H1 (cell line): ENCODE data around the gene SNCAIP. TPM values are rescaled to one million over a fixed set of nuclear protein-coding genes. Genes with fewer than 3 reads are reported as not detected.

Source experiments
- CTCF ChIA-PET: fragments of 300-600 bp; sonication (Branson Sonifier 250); formaldehyde crosslinking; loops from one replicate; lab custom pipeline; 2021; ENCODE audit not compliant: partially characterized antibody; lab: Charles Lee
- POLR2A ChIA-PET: fragments of 300-600 bp; sonication (Branson Sonifier 250); formaldehyde crosslinking; loops from one replicate; lab custom pipeline; 2021; ENCODE audit warnings: inconsistent platforms; ENCODE audit not compliant: partially characterized antibody; lab: Charles Lee
- DNase-seq, 2 experiments: peaks; one replicate each; pipeline versions ENCODE4 v3.0.0 to v3.0.0-alpha.2; 2010 to 2022; ENCODE audit warnings: low spot score in 2 of 2, low read depth in 1 of 2, mixed read lengths in 1 of 2
- FAIRE-seq: peaks from 2 replicates; lab custom pipeline; 2011; peaks lifted over from hg19 to GRCh38; lab: Jason Lieb, UNC
- H2AFZ ChIP-seq: 2 replicates; pipeline ENCODE4 v1.8.1; 2012; ENCODE audit warnings: low read length, inconsistent platforms
- H2AK5ac ChIP-seq: 2 replicates; pipeline ENCODE4 v1.6.1; 2013; ENCODE audit warnings: low read depth, low read length
- H2BK120ac ChIP-seq: replicated peaks from 2 replicates; pipeline ENCODE3; 2013; ENCODE audit warnings: low read depth, low read length, inconsistent platforms
- H2BK12ac ChIP-seq: 2 replicates; pipeline ENCODE4 v1.6.1; 2013; ENCODE audit warnings: low read depth, low read length
- H2BK15ac ChIP-seq: 2 replicates; pipeline ENCODE4 v1.6.1; 2013; ENCODE audit warnings: low read length
- H2BK20ac ChIP-seq: 2 replicates; pipeline ENCODE4 v1.6.1; 2013; ENCODE audit warnings: low read length
- H2BK5ac ChIP-seq: 2 replicates; pipeline ENCODE4 v1.6.1; 2013; ENCODE audit warnings: low read depth, low read length
- H3K14ac ChIP-seq: 2 replicates; pipeline ENCODE4 v1.6.1; 2013; ENCODE audit warnings: inconsistent platforms; ENCODE audit not compliant: insufficient read length
- H3K18ac ChIP-seq: 2 replicates; pipeline ENCODE4 v1.6.1; 2013; ENCODE audit warnings: low read length; ENCODE audit errors: extremely low read depth
- H3K23ac ChIP-seq: 2 replicates; pipeline ENCODE4 v1.6.1; 2013; ENCODE audit warnings: inconsistent platforms; ENCODE audit not compliant: insufficient read length
- H3K23me2 ChIP-seq: 2 replicates; pipeline ENCODE4 v1.6.1; 2013; ENCODE audit warnings: low read depth, low read length
- H3K27ac ChIP-seq: 2 replicates; pipeline ENCODE4 v1.6.1; 2011; ENCODE audit warnings: low read depth, low read length, inconsistent platforms
- H3K27me3 ChIP-seq, 4 experiments: replicated peaks in 1 of 4; 1 replicate in 1 of 4; 2 replicates in 3 of 4; pipeline versions ENCODE4 v1.6.1 to v1.8.1; 2011 to 2013; ENCODE audit warnings: low read length in 3 of 4, mild to moderate bottlenecking in 3 of 4, inconsistent platforms in 2 of 4, mixed read lengths in 2 of 4, moderate library complexity in 1 of 4; ENCODE audit not compliant: control insufficient read depth in 3 of 4, insufficient read depth in 3 of 4; ENCODE audit errors: extremely low read depth in 1 of 4
- H3K36me3 ChIP-seq, 4 experiments: 2 replicates each; pipeline versions ENCODE4 v1.6.1 to v1.8.1; 2011 to 2013; ENCODE audit warnings: mild to moderate bottlenecking in 4 of 4, low read length in 3 of 4, moderate library complexity in 2 of 4, control low read depth in 1 of 4, inconsistent platforms in 1 of 4; ENCODE audit not compliant: insufficient read depth in 4 of 4, control insufficient read depth in 2 of 4
- H3K4ac ChIP-seq: replicated peaks from 2 replicates; pipeline ENCODE3; 2013; ENCODE audit warnings: low read length, low read depth, mixed read lengths, inconsistent platforms; ENCODE audit not compliant: insufficient read length
- H3K4me1 ChIP-seq, 4 experiments: replicated peaks in 1 of 4; 1 replicate in 1 of 4; 2 replicates in 3 of 4; pipeline versions ENCODE4 v1.6.1 to v1.8.1; 2011 to 2013; ENCODE audit warnings: low read length in 3 of 4, inconsistent platforms in 2 of 4, mixed read lengths in 1 of 4; ENCODE audit not compliant: insufficient read depth in 4 of 4, control insufficient read depth in 3 of 4
- H3K4me2 ChIP-seq, 2 experiments: 2 replicates each; pipeline versions ENCODE4 v1.6.1 to v1.8.1; 2011 to 2013; ENCODE audit warnings: low read depth in 2 of 2, low read length in 2 of 2, control low read depth in 1 of 2, inconsistent platforms in 1 of 2, mild to moderate bottlenecking in 1 of 2; ENCODE audit not compliant: insufficient read depth in 1 of 2
- H3K4me3 ChIP-seq, 4 experiments: fragments of 200-600, 300-600 bp in 1 of 4; sonication (generic), shearing (Covaris generic), sonication (Bioruptor Twin) in 1 of 4; 2 replicates each; pipeline versions ENCODE4 v1.5.1 to v1.8.1; 2011 to 2016; ENCODE audit warnings: low read length in 4 of 4, low read depth in 3 of 4, control low read depth in 2 of 4, inconsistent platforms in 2 of 4, mild to moderate bottlenecking in 2 of 4, mixed read lengths in 1 of 4, moderate library complexity in 1 of 4; ENCODE audit not compliant: insufficient read depth in 2 of 4; ENCODE audit errors: extremely low read depth in 1 of 4
- H3K56ac ChIP-seq: replicated peaks from 2 replicates; pipeline ENCODE3; 2013; ENCODE audit warnings: low read depth, mild to moderate bottlenecking, mixed read lengths, low read length, inconsistent platforms; ENCODE audit not compliant: insufficient read length
- H3K79me1 ChIP-seq: 2 replicates; pipeline ENCODE4 v1.6.1; 2013; ENCODE audit warnings: low read depth, low read length, control low read depth
- H3K79me2 ChIP-seq, 2 experiments: 2 replicates each; pipeline versions ENCODE4 v1.6.1 to v1.8.1; 2012 to 2013; ENCODE audit warnings: low read length in 2 of 2, mild to moderate bottlenecking in 2 of 2, inconsistent platforms in 1 of 2; ENCODE audit not compliant: insufficient read depth in 2 of 2, control insufficient read depth in 1 of 2
- H3K9ac ChIP-seq, 4 experiments: replicated peaks in 1 of 4; 1 replicate in 1 of 4; 2 replicates in 3 of 4; pipeline versions ENCODE4 v1.6.1 to v1.8.1; 2011 to 2013; ENCODE audit warnings: low read depth in 3 of 4, low read length in 3 of 4, control low read depth in 2 of 4, mild to moderate bottlenecking in 2 of 4, moderate library complexity in 2 of 4, inconsistent platforms in 1 of 4; ENCODE audit errors: extremely low read depth in 1 of 4
- H3K9me3 ChIP-seq, 2 experiments: 2 replicates each; pipeline versions ENCODE4 v1.6.1 to v1.8.1; 2012 to 2013; ENCODE audit warnings: mild to moderate bottlenecking in 2 of 2, moderate library complexity in 2 of 2, control low read depth in 1 of 2, inconsistent platforms in 1 of 2, low read depth in 1 of 2, low read length in 1 of 2, mixed read lengths in 1 of 2; ENCODE audit not compliant: insufficient read depth in 2 of 2
- H4K20me1 ChIP-seq, 2 experiments: replicated peaks in 1 of 2; 2 replicates each; pipeline versions ENCODE3 to v1.8.1; 2011 to 2013; ENCODE audit warnings: inconsistent platforms in 2 of 2, low read length in 2 of 2, mild to moderate bottlenecking in 1 of 2; ENCODE audit not compliant: insufficient read depth in 2 of 2, control insufficient read depth in 1 of 2
- H4K5ac ChIP-seq: 2 replicates; pipeline ENCODE4 v1.6.1; 2013; ENCODE audit warnings: low read length, low read depth, mixed read lengths, inconsistent platforms; ENCODE audit not compliant: insufficient read length
- H4K8ac ChIP-seq: 2 replicates; pipeline ENCODE4 v1.8.0; 2013; ENCODE audit warnings: mild to moderate bottlenecking, moderate library complexity, low read length, inconsistent platforms; ENCODE audit not compliant: insufficient read depth; ENCODE audit errors: extremely low read depth
- H4K91ac ChIP-seq: replicated peaks from 2 replicates; pipeline ENCODE3; 2013; ENCODE audit warnings: low read length, mixed read lengths, inconsistent platforms; ENCODE audit not compliant: insufficient read length
- ASH2L ChIP-seq: fragments of 200-600, 300-600 bp; sonication (generic); IDR thresholded peaks from one replicate; pipeline ENCODE4 v1.7.1; 2017; ENCODE audit warnings: low read length
- RAD21 ChIP-seq, 2 experiments: IDR thresholded peaks in 1 of 2; conservative IDR thresholded peaks in 1 of 2; 2 replicates each; pipeline ENCODE4 v1.6.1; 2011; ENCODE audit warnings: low read depth in 2 of 2, low read length in 2 of 2, improper control_type of control experiment in 1 of 2, inconsistent platforms in 1 of 2, mild to moderate bottlenecking in 1 of 2, moderate library complexity in 1 of 2
- WGBS, 2 experiments: shearing (Covaris generic) in 1 of 2; methylation state at CpG; one replicate each; pipeline versions ENCODE4 v1.1.6 to v1.1.7; 2013 to 2015; ENCODE audit warnings: low lambda C conversion rate in 2 of 2, mixed read lengths in 2 of 2, inconsistent platforms in 1 of 2, low coverage in 1 of 2, missing lambda C conversion rate in 1 of 2; ENCODE audit not compliant: insufficient replicate concordance in 2 of 2, insufficient coverage in 1 of 2, insufficient read length in 1 of 2; ENCODE audit errors: extremely low coverage in 1 of 2, missing lambda C conversion rate in 1 of 2; 5-methylcytosine and 5-hydroxymethylcytosine counted together
- polyA plus RNA-seq, 7 experiments: library from polyadenylated mRNA; depleted of rRNA in 3 of 7; stranded (reverse) in 5 of 7; unstranded in 2 of 7; fragments of >200 nt in 5 of 7; fragments of 200-250 nt in 2 of 7; gene quantifications; 1 replicate in 5 of 7; 2 replicates in 1 of 7; 4 replicates in 1 of 7; pipeline versions ENCODE4 v1.2.1 to v1.2.3, GENCODE V29; 2011 to 2013; ENCODE audit warnings: missing spikeins in 2 of 7, mixed read lengths in 2 of 7
- total RNA-seq: library from RNA; stranded (reverse); fragmentation: NEBNext Ultra II Directional; extraction: Animal tissue kit (Norgen Biotek cat#: 25700); gene quantifications from 2 replicates; pipeline ENCODE4 v1.2.1, GENCODE V29; 2021
- TF ChIP-seq, protein P1 (sequence below), 3 experiments: IDR thresholded peaks; 1 replicate in 2 of 3; 2 replicates in 1 of 3; pipeline versions ENCODE4 v1.5.1 to v1.6.1; 2011; ENCODE audit warnings: low read length in 3 of 3, mild to moderate bottlenecking in 3 of 3, inconsistent platforms in 2 of 3, low read depth in 1 of 3, moderate library complexity in 1 of 3; ENCODE audit not compliant: insufficient read depth in 1 of 3; ENCODE audit errors: control extremely low read depth in 1 of 3
- TF ChIP-seq, protein P2 (sequence below): IDR thresholded peaks from 2 replicates; pipeline ENCODE4 v1.6.1; 2012; ENCODE audit warnings: inconsistent platforms

The SNCAIP gene
- total and polyA plus RNA-seq, 2 of the 8 experiments (the other 6 are each of a cell fraction or from before 2014, with no cell fraction given), result 3.9 to 9.0 TPM

DNA sequence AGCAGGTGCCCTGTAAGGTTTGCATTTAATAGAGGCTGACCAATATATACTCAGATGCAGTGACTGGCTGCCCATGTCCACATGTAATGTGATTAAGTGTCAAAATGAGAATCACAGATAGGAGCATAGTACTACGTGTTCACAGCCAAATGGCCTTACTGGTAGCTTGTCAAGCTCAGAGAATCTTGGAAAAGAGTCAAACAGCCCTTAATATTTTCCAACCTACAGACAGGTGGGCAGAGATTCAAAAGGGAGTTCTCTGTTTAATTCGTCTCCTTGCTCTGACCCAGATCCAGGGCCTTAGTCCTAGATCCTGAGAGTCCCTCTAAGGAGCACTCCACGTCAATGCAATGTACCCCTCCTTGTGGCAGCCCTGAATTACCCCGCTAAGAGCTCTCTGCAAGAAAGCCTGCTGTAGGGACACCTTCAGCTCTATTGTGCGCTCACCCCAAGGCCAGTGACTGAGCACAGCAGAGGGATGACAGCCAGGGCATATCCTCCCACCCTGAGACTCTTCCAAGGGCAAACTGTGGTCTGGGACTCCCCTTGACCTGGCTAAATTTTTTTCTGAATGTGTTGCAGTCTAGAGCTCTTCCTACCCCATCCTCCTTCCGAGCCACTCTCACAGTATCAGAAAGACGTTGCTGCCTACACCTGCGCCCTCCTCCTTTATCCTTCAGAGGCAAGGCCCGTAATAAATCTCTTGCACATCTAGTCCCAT, 159.2 kb downstream of the SNCAIP start:
- H2BK120ac ChIP-seq, result peak overlapping the region; percentile 57
- H4K8ac ChIP-seq, result no peak overlapping the region
- no peak for DNase-seq
- POLR2A ChIA-PET, result interaction anchor here (1.4 kb wide), 1 partner anchor 9 kb away, joined by 4 read pairs; no protein-coding TSS in a partner anchor
- no peaks in the 10 kb centered on the region for H3K9me3 ChIP-seq
- no peak overlapping the region for H3K4me3 ChIP-seq
- H3K4me2 ChIP-seq, result peak overlapping the region in 1 of 2 experiments; percentile 1; a peak in 1 of 4 replicates
- H2AK5ac ChIP-seq, result no peak overlapping the region
- H3K18ac ChIP-seq, result peak overlapping the region; percentile 82
- no peaks in the 10 kb centered on the region for H4K20me1 ChIP-seq
- no peaks in the 10 kb centered on the region for H3K79me1 ChIP-seq
- peak overlapping the region; percentile 91; the same call in 1 of the 2 replicates for H2BK5ac ChIP-seq
- H3K23ac ChIP-seq, result no peak overlapping the region
- H3K4ac ChIP-seq, result no peak overlapping the region
- 71% methylated on average over 9 of the region's 9 CpGs; no CpG with 5 or more reads in 1 of the 2 experiments for WGBS, 2 experiments
- peak overlapping the region; percentile 88 for H4K91ac ChIP-seq
- TF ChIP-seq, protein P1, sequence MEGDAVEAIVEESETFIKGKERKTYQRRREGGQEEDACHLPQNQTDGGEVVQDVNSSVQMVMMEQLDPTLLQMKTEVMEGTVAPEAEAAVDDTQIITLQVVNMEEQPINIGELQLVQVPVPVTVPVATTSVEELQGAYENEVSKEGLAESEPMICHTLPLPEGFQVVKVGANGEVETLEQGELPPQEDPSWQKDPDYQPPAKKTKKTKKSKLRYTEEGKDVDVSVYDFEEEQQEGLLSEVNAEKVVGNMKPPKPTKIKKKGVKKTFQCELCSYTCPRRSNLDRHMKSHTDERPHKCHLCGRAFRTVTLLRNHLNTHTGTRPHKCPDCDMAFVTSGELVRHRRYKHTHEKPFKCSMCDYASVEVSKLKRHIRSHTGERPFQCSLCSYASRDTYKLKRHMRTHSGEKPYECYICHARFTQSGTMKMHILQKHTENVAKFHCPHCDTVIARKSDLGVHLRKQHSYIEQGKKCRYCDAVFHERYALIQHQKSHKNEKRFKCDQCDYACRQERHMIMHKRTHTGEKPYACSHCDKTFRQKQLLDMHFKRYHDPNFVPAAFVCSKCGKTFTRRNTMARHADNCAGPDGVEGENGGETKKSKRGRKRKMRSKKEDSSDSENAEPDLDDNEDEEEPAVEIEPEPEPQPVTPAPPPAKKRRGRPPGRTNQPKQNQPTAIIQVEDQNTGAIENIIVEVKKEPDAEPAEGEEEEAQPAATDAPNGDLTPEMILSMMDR (IDR thresholded peaks at IDR 0.05; ENCODE audit: control extremely low read depth in 1 of 3, insufficient read depth in 1 of 3, low read depth in 1 of 3, low read length in 3 of 3), result peak; percentile 1 to 24 (median 12); a peak in 3 of 4 replicates
- TF ChIP-seq, protein P2, sequence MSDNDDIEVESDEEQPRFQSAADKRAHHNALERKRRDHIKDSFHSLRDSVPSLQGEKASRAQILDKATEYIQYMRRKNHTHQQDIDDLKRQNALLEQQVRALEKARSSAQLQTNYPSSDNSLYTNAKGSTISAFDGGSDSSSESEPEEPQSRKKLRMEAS, result no peak
- TF ChIP-seq RAD21 (IDR thresholded peaks at IDR 0.05 in 1 of 2, conservative IDR thresholded peaks at IDR 0.05 in 1 of 2; ENCODE audit: low read depth in 2 of 2, low read length in 2 of 2) (peak; percentile 21 to 44; a peak in 3 of 4 replicates), ASH2L (peak; percentile 12)
- peak overlapping the region; percentile 92; the same call in 1 of the 2 replicates for H2AFZ ChIP-seq
- H3K23me2 ChIP-seq, result no peaks in the 10 kb centered on the region; the same call in 1 of the 2 replicates
- peaks cover 4 to 20% (median 14%) of the 10 kb centered on the region in 4 experiments for H3K4me1 ChIP-seq
- CTCF ChIA-PET, result interaction anchor here (0.9 to 3.0 kb wide), 15 partner anchors 13 to 378 kb away, joined by 3 to 25 read pairs (median 4); no protein-coding TSS in a partner anchor
- H3K36me3 ChIP-seq, result no peaks in the 10 kb centered on the region
- no peaks in the 10 kb centered on the region for H3K27me3 ChIP-seq
- no peak overlapping the region for H3K27ac ChIP-seq
- no peak overlapping the region for H3K14ac ChIP-seq
- H2BK20ac ChIP-seq, result peak overlapping the region; percentile 27
- H4K5ac ChIP-seq, result peak overlapping the region; percentile 30
- H3K9ac ChIP-seq, result no peak overlapping the region
- H3K79me2 ChIP-seq, result no peaks in the 10 kb centered on the region
- no peak overlapping the region for H2BK15ac ChIP-seq
- H3K56ac ChIP-seq, result no peak overlapping the region
- peak overlapping the region; percentile 85 for H2BK12ac ChIP-seq
- peak; percentile 32 for FAIRE-seq
